ENCODE measurements around the gene ZFHX2.

- TF ChIP-seq CTCF (IDR thresholded peaks at IDR 0.05; ENCODE audit: low read length), result peak; percentile 81
- no peak for TF ChIP-seq EZH2 (IDR thresholded peaks at IDR 0.05; ENCODE audit: borderline replicate concordance, low read length)
These were observed 37.5 kb upstream of the ZFHX2 start for GRCh38 chr14:23588884-23589598.
